HepG2 (cell line): ENCODE data around the gene KDM5B. TPM values are rescaled to one million over a fixed set of nuclear protein-coding genes. Genes with fewer than 3 reads are reported as not detected.

Experiments
- ATAC-seq: fragments of 200-7000 bp; cut with Tn5 transposase; 3 replicates; pipeline ENCODE4 v1.9.1; 2020; ENCODE audit warnings: mild to moderate bottlenecking, moderate library complexity
- BruUV-seq: library from RNA; stranded (reverse); fragments of 400-500 nt; replicated peaks from 2 replicates; lab custom pipeline; 2021; lab: Mats Ljungman, UMichigan
- CTCF ChIA-PET: fragments of 300-600 bp; formaldehyde crosslinking; extraction: SDS; loops from one replicate; lab custom pipeline; 2021; ENCODE audit warnings: low total read pairs, inconsistent platforms, low intra/inter-chr PET ratio; lab: Yijun Ruan, JAX
- POLR2A ChIA-PET: fragments of 350-600 bp; sonication (Branson Sonifier 250); formaldehyde crosslinking; loops from one replicate; lab custom pipeline; 2020; ENCODE audit warnings: antibody characterized with exemption, inconsistent platforms; lab: Yijun Ruan, JAX
- DNase-seq: peaks from one replicate; pipeline ENCODE4 v3.0.0-alpha.2; 2015; ENCODE audit warnings: low spot score
- FAIRE-seq: peaks from 3 replicates; lab custom pipeline; 2011; peaks lifted over from hg19 to GRCh38; lab: Jason Lieb, UNC
- H2AFZ ChIP-seq: one replicate; pipeline ENCODE4 v1.6.1; 2011; ENCODE audit warnings: low read length, inconsistent platforms
- H3K27ac ChIP-seq: fragments of 300-600 bp; 3 replicates; pipeline ENCODE4 v1.8.0; 2011; ENCODE audit warnings: mixed run types, mild to moderate bottlenecking, mixed read lengths, low read length, inconsistent platforms; ENCODE audit not compliant: insufficient read depth; ENCODE audit errors: extremely low read length
- H3K27me3 ChIP-seq, 2 experiments: fragments of 200-600 bp in 1 of 2; 2 replicates in 1 of 2; 3 replicates in 1 of 2; pipeline versions ENCODE4 v1.6.0 to v1.8.0; 2011; ENCODE audit warnings: low read length in 2 of 2, mild to moderate bottlenecking in 2 of 2, moderate library complexity in 2 of 2, inconsistent platforms in 1 of 2; ENCODE audit not compliant: insufficient read depth in 2 of 2, control insufficient read depth in 1 of 2
- H3K36me3 ChIP-seq, 2 experiments: fragments of 200-600 bp in 1 of 2; replicated peaks in 1 of 2; 2 replicates in 1 of 2; 3 replicates in 1 of 2; pipeline versions ENCODE4 v1.5.1 to v1.8.0; 2011; ENCODE audit warnings: low read length in 2 of 2, inconsistent platforms in 1 of 2; ENCODE audit not compliant: insufficient read depth in 2 of 2, control insufficient read depth in 1 of 2
- H3K4me1 ChIP-seq: 2 replicates; pipeline ENCODE4 v1.5.1; 2012; ENCODE audit warnings: low read length, inconsistent platforms; ENCODE audit not compliant: insufficient read depth
- H3K4me2 ChIP-seq: 2 replicates; pipeline ENCODE4 v1.6.0; 2011; ENCODE audit warnings: low read depth, low read length, inconsistent platforms
- H3K4me3 ChIP-seq, 3 experiments: fragments of 200-600 bp in 1 of 3; sonication (generic), shearing (Covaris generic) in 1 of 3; replicated peaks in 1 of 3; 2 replicates each; pipeline ENCODE4 v1.5.1; 2011 to 2016; ENCODE audit warnings: low read length in 3 of 3, inconsistent platforms in 2 of 3, low read depth in 2 of 3, mild to moderate bottlenecking in 2 of 3, control low read depth in 1 of 3, mixed read lengths in 1 of 3; ENCODE audit not compliant: insufficient read depth in 1 of 3
- H3K79me2 ChIP-seq: one replicate; pipeline ENCODE4 v1.6.1; 2011; ENCODE audit warnings: low read length, inconsistent platforms; ENCODE audit not compliant: insufficient read depth
- H3K9ac ChIP-seq: 2 replicates; pipeline ENCODE4 v1.6.0; 2011; ENCODE audit warnings: mild to moderate bottlenecking, low read depth, low read length, inconsistent platforms; ENCODE audit not compliant: insufficient read depth
- H3K9me3 ChIP-seq: 2 replicates; pipeline ENCODE4 v1.5.1; 2012; ENCODE audit warnings: mild to moderate bottlenecking, low read length
- H4K20me1 ChIP-seq: 2 replicates; pipeline ENCODE4 v1.6.0; 2011; ENCODE audit warnings: inconsistent platforms, mild to moderate bottlenecking, low read length, moderate library complexity; ENCODE audit not compliant: insufficient read depth
- CBX5 ChIP-seq: sonication (generic); formaldehyde crosslinking; IDR thresholded peaks from 2 replicates; pipeline ENCODE4 v1.4.0; 2020; ENCODE audit warnings: missing genetic modification reagents, borderline replicate concordance
- HNF4G ChIP-seq, 2 experiments: sonication (generic) in 1 of 2; formaldehyde crosslinking in 1 of 2; IDR thresholded peaks; 2 replicates each; pipeline versions ENCODE4 v1.4.0 to v1.6.1; 2011 to 2020; ENCODE audit warnings: borderline replicate concordance in 2 of 2, low read depth in 2 of 2, mild to moderate bottlenecking in 2 of 2, low read length in 1 of 2, missing genetic modification reagents in 1 of 2, moderate library complexity in 1 of 2
- MAFG ChIP-seq: sonication (generic); formaldehyde crosslinking; IDR thresholded peaks from 2 replicates; pipeline ENCODE4 v1.5.1; 2020; ENCODE audit warnings: mild to moderate bottlenecking, missing genetic modification reagents
- MIER2 ChIP-seq: IDR thresholded peaks from 2 replicates; pipeline ENCODE4 v1.6.1; 2016; ENCODE audit warnings: missing biosample characterization, missing genetic modification reagents
- RAD21 ChIP-seq: fragments of 450-650 bp; formaldehyde crosslinking; IDR thresholded peaks from 2 replicates; pipeline ENCODE4 v1.5.0; 2020; ENCODE audit warnings: mild to moderate bottlenecking
- SNAPC2 ChIP-seq: sonication (generic); formaldehyde crosslinking; IDR thresholded peaks from 2 replicates; pipeline ENCODE4 v1.8.1; 2022; ENCODE audit warnings: mild to moderate bottlenecking, missing genetic modification reagents
- TAF1 ChIP-seq: sonication (generic); formaldehyde crosslinking; IDR thresholded peaks from 2 replicates; pipeline ENCODE4 v1.4.0; 2020; ENCODE audit warnings: missing genetic modification reagents
- XRCC5 ChIP-seq: fragments of 200-400 bp; formaldehyde crosslinking; optimal IDR thresholded peaks from 2 replicates; pipeline ENCODE3; 2017; ENCODE audit warnings: mild to moderate bottlenecking, low read length
- ZNF296 ChIP-seq: sonication (generic); formaldehyde crosslinking; conservative IDR thresholded peaks from 2 replicates; pipeline ENCODE4 v1.5.0; 2020; ENCODE audit warnings: mild to moderate bottlenecking, missing genetic modification reagents
- ZNF326 ChIP-seq: sonication (generic); formaldehyde crosslinking; IDR thresholded peaks from 2 replicates; pipeline ENCODE4 v1.4.0; 2020; ENCODE audit warnings: missing genetic modification reagents, borderline replicate concordance
- ZNF484 ChIP-seq: sonication (generic); formaldehyde crosslinking; IDR thresholded peaks from 2 replicates; pipeline ENCODE4 v1.5.1; 2020; ENCODE audit warnings: mild to moderate bottlenecking, low read depth, missing genetic modification reagents, borderline replicate concordance
- ZNF713 ChIP-seq: sonication (generic); formaldehyde crosslinking; IDR thresholded peaks from 2 replicates; pipeline ENCODE4 v1.4.0; 2020; ENCODE audit warnings: mild to moderate bottlenecking, missing genetic modification reagents
- WGBS: methylation state at CpG from one replicate; pipeline ENCODE4 v1.1.6; 2017; ENCODE audit warnings: low lambda C conversion rate; 5-methylcytosine and 5-hydroxymethylcytosine counted together
- in situ Hi-C: cut with HindIII; loops from 2 replicates; pipeline ENCODE4 v1.10.0; 2017; ENCODE audit warnings: low pct_unique_long_range_greater_than_20kb; ENCODE audit not compliant: extremely low pct_ligation_motif_present
- intact Hi-C: fragments of 100-400 bp; cut with micrococcal nuclease; formaldehyde crosslinking; loops from one replicate; pipeline ENCODE4 v1.10.0; 2022; ENCODE audit not compliant: unreplicated experiment
- polyA plus RNA-seq, 8 experiments: library from polyadenylated mRNA; depleted of rRNA in 3 of 8; stranded (reverse) in 7 of 8; unstranded in 1 of 8; fragments of >200 nt; fragmentation: Illumina TruSeq in 4 of 8; extraction: Trizol in 4 of 8; gene quantifications; 2 replicates each; pipeline versions ENCODE4 v1.2.1 to v1.2.3, GENCODE V29; 2011 to 2016; ENCODE audit warnings: low read depth in 4 of 8, missing spikeins in 1 of 8, mixed read lengths in 1 of 8; ENCODE audit not compliant: insufficient read depth in 1 of 8
- total RNA-seq, 5 experiments: library from RNA; depleted of rRNA; stranded (reverse); fragments of >200 nt; fragmentation: Illumina TruSeq; extraction: Trizol; gene quantifications; 2 replicates each; pipeline ENCODE4 v1.2.3, GENCODE V29; 2016; ENCODE audit warnings: low read depth in 1 of 5
- TF ChIP-seq, protein P1 (sequence below): sonication (generic); formaldehyde crosslinking; IDR thresholded peaks from 2 replicates; pipeline ENCODE4 v1.5.0; 2020; ENCODE audit warnings: mild to moderate bottlenecking, missing genetic modification reagents, moderate library complexity
- TF ChIP-seq, protein P2 (sequence below), 2 experiments: fragments of 450-650 bp in 1 of 2; sonication (generic) in 1 of 2; formaldehyde crosslinking in 1 of 2; IDR thresholded peaks; 2 replicates each; pipeline versions ENCODE4 v1.6.1 to v1.8.0; 2016 to 2022; ENCODE audit warnings: antibody characterized with exemption in 1 of 2, mild to moderate bottlenecking in 1 of 2, missing genetic modification reagents in 1 of 2

The KDM5B gene
- total and polyA plus RNA-seq, 2 of the 13 experiments (the other 11 are each of a cell fraction or from before 2014, with no cell fraction given): 34.2 to 35.4 TPM

DNA sequence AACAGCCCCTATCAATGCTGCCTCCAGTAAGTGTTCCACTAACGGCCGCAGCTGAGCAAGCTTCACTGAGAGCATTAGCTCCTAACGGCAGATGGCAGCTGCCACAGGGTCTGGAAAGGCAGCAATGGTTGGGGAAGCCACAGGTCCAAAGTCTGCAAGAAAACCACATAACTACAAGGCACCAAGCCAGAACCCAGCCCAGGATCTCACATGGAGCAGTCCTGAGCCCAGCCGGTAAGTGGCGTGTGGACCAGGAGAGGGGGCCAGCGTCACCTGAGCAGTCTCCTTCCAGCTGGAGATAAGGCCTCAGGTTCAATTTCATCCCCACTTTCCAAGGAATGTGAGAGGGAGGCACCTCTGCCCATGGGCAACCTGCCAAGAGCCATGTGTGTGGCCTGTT is 111.2 kb downstream of the KDM5B start:
- intact Hi-C loops (no loop called here), in situ Hi-C loops (no loop called here)
- H3K4me2 ChIP-seq: no peak overlapping the region
- FAIRE-seq: peak; percentile 68
- no peak overlapping the region for H2AFZ ChIP-seq
- CTCF ChIA-PET: no interaction called here
- no peaks in the 10 kb centered on the region for H3K36me3 ChIP-seq
- POLR2A ChIA-PET: no interaction called here
- H3K9me3 ChIP-seq: no peaks in the 10 kb centered on the region
- no peaks in the 10 kb centered on the region for H3K4me1 ChIP-seq
- WGBS: 0% methylated on average over 3 of the region's 6 CpGs
- H3K27ac ChIP-seq: no peak overlapping the region
- peak; percentile 56 for DNase-seq
- no peak overlapping the region for H3K4me3 ChIP-seq
- BruUV-seq: no TSS peak
- ATAC-seq: peak; percentile 94
- H4K20me1 ChIP-seq: 0 out of 2 replicates have a peak, but pooled peaks cover 3% of the 10 kb centered on the region
- no peaks in the 10 kb centered on the region for H3K79me2 ChIP-seq
- peaks cover 2 to 16% of the 10 kb centered on the region in 2 experiments; a peak in 2 of 5 replicates for H3K27me3 ChIP-seq
- H3K9ac ChIP-seq: no peak overlapping the region
- TF ChIP-seq ZNF713 (CRISPR knock-in tag) (no peak), ZNF296 (CRISPR knock-in tag) (no peak), CBX5 (CRISPR knock-in tag) (0 out of 2 replicates have a peak, but pooled peaks have one; percentile 17), ZNF326 (CRISPR knock-in tag) (no peak), MIER2 (CRISPR knock-in tag) (peak; percentile 74; the same call in 1 of the 2 replicates), ZNF484 (CRISPR knock-in tag) (no peak), RAD21 (peak; percentile 26; the same call in 1 of the 2 replicates), XRCC5 (peak; percentile 51), SNAPC2 (CRISPR knock-in tag) (no peak), TAF1 (CRISPR knock-in tag) (no peak), MAFG (CRISPR knock-in tag) (no peak), HNF4G (IDR thresholded peaks at IDR 0.05; ENCODE audit: borderline replicate concordance, low read depth, low read length) (peak; percentile 36; the same call in 1 of the 2 replicates), HNF4G (CRISPR knock-in tag; IDR thresholded peaks at IDR 0.05; ENCODE audit: borderline replicate concordance, low read depth) (no peak)
- TF ChIP-seq, protein P1, sequence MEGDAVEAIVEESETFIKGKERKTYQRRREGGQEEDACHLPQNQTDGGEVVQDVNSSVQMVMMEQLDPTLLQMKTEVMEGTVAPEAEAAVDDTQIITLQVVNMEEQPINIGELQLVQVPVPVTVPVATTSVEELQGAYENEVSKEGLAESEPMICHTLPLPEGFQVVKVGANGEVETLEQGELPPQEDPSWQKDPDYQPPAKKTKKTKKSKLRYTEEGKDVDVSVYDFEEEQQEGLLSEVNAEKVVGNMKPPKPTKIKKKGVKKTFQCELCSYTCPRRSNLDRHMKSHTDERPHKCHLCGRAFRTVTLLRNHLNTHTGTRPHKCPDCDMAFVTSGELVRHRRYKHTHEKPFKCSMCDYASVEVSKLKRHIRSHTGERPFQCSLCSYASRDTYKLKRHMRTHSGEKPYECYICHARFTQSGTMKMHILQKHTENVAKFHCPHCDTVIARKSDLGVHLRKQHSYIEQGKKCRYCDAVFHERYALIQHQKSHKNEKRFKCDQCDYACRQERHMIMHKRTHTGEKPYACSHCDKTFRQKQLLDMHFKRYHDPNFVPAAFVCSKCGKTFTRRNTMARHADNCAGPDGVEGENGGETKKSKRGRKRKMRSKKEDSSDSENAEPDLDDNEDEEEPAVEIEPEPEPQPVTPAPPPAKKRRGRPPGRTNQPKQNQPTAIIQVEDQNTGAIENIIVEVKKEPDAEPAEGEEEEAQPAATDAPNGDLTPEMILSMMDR (CRISPR knock-in tag): peak; percentile 39; the same call in 1 of the 2 replicates
- TF ChIP-seq, protein P2, sequence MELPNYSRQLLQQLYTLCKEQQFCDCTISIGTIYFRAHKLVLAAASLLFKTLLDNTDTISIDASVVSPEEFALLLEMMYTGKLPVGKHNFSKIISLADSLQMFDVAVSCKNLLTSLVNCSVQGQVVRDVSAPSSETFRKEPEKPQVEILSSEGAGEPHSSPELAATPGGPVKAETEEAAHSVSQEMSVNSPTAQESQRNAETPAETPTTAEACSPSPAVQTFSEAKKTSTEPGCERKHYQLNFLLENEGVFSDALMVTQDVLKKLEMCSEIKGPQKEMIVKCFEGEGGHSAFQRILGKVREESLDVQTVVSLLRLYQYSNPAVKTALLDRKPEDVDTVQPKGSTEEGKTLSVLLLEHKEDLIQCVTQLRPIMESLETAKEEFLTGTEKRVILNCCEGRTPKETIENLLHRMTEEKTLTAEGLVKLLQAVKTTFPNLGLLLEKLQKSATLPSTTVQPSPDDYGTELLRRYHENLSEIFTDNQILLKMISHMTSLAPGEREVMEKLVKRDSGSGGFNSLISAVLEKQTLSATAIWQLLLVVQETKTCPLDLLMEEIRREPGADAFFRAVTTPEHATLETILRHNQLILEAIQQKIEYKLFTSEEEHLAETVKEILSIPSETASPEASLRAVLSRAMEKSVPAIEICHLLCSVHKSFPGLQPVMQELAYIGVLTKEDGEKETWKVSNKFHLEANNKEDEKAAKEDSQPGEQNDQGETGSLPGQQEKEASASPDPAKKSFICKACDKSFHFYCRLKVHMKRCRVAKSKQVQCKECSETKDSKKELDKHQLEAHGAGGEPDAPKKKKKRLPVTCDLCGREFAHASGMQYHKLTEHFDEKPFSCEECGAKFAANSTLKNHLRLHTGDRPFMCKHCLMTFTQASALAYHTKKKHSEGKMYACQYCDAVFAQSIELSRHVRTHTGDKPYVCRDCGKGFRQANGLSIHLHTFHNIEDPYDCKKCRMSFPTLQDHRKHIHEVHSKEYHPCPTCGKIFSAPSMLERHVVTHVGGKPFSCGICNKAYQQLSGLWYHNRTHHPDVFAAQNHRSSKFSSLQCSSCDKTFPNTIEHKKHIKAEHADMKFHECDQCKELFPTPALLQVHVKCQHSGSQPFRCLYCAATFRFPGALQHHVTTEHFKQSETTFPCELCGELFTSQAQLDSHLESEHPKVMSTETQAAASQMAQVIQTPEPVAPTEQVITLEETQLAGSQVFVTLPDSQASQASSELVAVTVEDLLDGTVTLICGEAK (IDR thresholded peaks at IDR 0.05): no peak
- TF ChIP-seq, protein P2 (CRISPR knock-in tag; IDR thresholded peaks at IDR 0.05): no peak
